ENCODE measurements around the gene AURKB. TPM values are rescaled to one million over a fixed set of nuclear protein-coding genes. Genes with fewer than 3 reads are reported as not detected.

AURKB gene
- total RNA-seq, 1 donor from 2014 or later: 2.2 TPM

- no peak for DNase-seq
- no peak overlapping the region for H3K4me3 ChIP-seq
- H3K27me3 ChIP-seq (ENCODE audit: low read depth): no peaks in the 10 kb centered on the region
- intact Hi-C loops (cut with DNase I): no loop called here
- H3K36me3 ChIP-seq: no peaks in the 10 kb centered on the region
- TF ChIP-seq CTCF (IDR thresholded peaks at IDR 0.05): no peak
- H3K9me3 ChIP-seq: no peaks in the 10 kb centered on the region
- no peak for ATAC-seq
- H3K27ac ChIP-seq: no peak overlapping the region
- peaks cover 2% of the 10 kb centered on the region for H3K4me1 ChIP-seq
Measured at GRCh38 chr17:8204761-8205555, 5.4 kb downstream of the AURKB start.

GRCh38 chr17:8192070-8192815 is 18.1 kb downstream of the AURKB start:
- DNase-seq (peak; percentile 72), ATAC-seq (peak; percentile 22 to 33)
- Histone ChIP-seq H3K36me3 (no peaks in the 10 kb centered on the region), H3K4me1 (peaks cover 52% of the 10 kb centered on the region), H3K27ac (peak overlapping the region; percentile 98), H3K4me3 (peak overlapping the region; percentile 43), H3K9me3 (no peaks in the 10 kb centered on the region), H3K27me3 (ENCODE audit: low read depth) (no peaks in the 10 kb centered on the region)
- no peak for TF ChIP-seq CTCF (IDR thresholded peaks at IDR 0.05)
- intact Hi-C loops (cut with DNase I): no loop called here

- Histone ChIP-seq H3K4me3 (peak overlapping the region; percentile 97), H3K27ac (peak overlapping the region; percentile 98), H3K9me3 (no peaks in the 10 kb centered on the region), H3K27me3 (ENCODE audit: low read depth) (no peaks in the 10 kb centered on the region), H3K36me3 (no peaks in the 10 kb centered on the region), H3K4me1 (peaks cover 60% of the 10 kb centered on the region)
- no peak for TF ChIP-seq CTCF (IDR thresholded peaks at IDR 0.05)
- intact Hi-C loops (cut with DNase I): no loop called here
- DNase-seq (no peak), ATAC-seq (no peak)
Measured at GRCh38 chr17:8190506-8190905, 19.9 kb downstream of the AURKB start.

GRCh38 chr17:8189711-8190477 is 20.5 kb downstream of the AURKB start, which contains the start of gene BORCS6:
Gene BORCS6 (minus strand): TSS chr17:8190180. CDS start chr17:8190140, 40 bp downstream.
- H3K9me3 ChIP-seq: no peaks in the 10 kb centered on the region
- no peaks in the 10 kb centered on the region for H3K36me3 ChIP-seq
- ATAC-seq (peak; percentile 76 to 87), DNase-seq (peak; percentile 99)
- peak within 1 kb of the TSS; percentile 97 for H3K4me3 ChIP-seq
- peaks cover 60% of the 10 kb centered on the region for H3K4me1 ChIP-seq
- TF ChIP-seq CTCF (IDR thresholded peaks at IDR 0.05): peak; percentile 17
- intact Hi-C loops (cut with DNase I): no loop called here
- H3K27ac ChIP-seq: peak within 1 kb of the TSS; percentile 98
- no peaks in the 10 kb centered on the region for H3K27me3 ChIP-seq (ENCODE audit: low read depth)

GRCh38 chr17:8189041-8189710 is 21.2 kb downstream of the AURKB start:
- DNase-seq (peak; percentile 59), ATAC-seq (peak in 1 of 2 donors; percentile 0)
- Histone ChIP-seq H3K27me3 (ENCODE audit: low read depth) (no peaks in the 10 kb centered on the region), H3K4me1 (peaks cover 60% of the 10 kb centered on the region), H3K9me3 (no peaks in the 10 kb centered on the region), H3K4me3 (peak overlapping the region; percentile 97), H3K27ac (peak overlapping the region; percentile 98), H3K36me3 (no peaks in the 10 kb centered on the region)
- intact Hi-C loops (cut with DNase I): no loop called here
- no peak for TF ChIP-seq CTCF (IDR thresholded peaks at IDR 0.05)

All from lower lobe of right lung (tissue), 2 donors.